ENCODE results near the gene TBCD. TPM values are rescaled to one million over a fixed set of nuclear protein-coding genes. Genes with fewer than 3 reads are reported as not detected.

Gene TBCD
- total RNA-seq, 1 donor from 2014 or later = 207 TPM

DNA sequence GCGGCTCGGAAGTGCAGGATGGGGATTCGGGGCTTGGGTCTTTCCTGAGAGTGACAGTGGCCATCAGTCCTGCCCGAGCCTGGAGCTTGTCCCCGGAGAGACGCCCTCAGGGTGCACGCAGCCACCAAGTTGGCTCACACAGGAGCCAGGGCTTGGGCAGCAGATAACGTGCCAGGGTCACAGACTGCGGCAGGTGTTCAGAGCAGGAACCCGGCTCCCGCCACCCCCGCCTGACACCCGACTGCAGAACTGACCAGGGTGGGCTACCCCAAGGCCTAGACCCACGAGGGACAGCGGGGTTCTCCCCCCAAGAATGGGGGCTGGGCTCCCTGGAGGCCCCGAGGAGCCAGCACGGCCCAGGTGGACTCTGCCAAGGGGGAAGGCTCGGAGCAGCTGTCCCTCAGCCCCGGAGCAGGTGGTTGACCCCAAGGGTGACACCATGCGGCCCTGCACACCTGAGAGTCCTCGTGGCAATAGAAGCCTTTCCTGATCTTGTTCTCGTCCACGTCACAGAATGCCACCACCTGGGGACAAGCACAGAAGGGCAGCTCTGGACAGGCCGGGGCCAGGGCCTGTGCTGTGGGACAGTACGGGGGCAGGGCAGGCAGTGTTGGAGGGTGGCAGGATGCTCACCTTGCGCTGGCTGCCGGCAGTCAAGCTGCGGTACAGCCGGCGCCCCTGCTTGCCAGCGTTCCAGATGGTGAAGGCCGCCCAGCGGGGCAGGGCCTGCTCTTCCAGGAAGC lies 205.0 kb downstream of the TBCD start:
- peaks cover 33% of the 10 kb centered on the region for H3K36me3 Mint-ChIP-seq (ENCODE audit: low read depth, unreplicated experiment)
- TF ChIP-seq, protein P1, sequence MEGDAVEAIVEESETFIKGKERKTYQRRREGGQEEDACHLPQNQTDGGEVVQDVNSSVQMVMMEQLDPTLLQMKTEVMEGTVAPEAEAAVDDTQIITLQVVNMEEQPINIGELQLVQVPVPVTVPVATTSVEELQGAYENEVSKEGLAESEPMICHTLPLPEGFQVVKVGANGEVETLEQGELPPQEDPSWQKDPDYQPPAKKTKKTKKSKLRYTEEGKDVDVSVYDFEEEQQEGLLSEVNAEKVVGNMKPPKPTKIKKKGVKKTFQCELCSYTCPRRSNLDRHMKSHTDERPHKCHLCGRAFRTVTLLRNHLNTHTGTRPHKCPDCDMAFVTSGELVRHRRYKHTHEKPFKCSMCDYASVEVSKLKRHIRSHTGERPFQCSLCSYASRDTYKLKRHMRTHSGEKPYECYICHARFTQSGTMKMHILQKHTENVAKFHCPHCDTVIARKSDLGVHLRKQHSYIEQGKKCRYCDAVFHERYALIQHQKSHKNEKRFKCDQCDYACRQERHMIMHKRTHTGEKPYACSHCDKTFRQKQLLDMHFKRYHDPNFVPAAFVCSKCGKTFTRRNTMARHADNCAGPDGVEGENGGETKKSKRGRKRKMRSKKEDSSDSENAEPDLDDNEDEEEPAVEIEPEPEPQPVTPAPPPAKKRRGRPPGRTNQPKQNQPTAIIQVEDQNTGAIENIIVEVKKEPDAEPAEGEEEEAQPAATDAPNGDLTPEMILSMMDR (IDR thresholded peaks at IDR 0.05; ENCODE audit: unreplicated experiment) = no peak
- H3K27me3 Mint-ChIP-seq (ENCODE audit: unreplicated experiment) = peaks cover 10% of the 10 kb centered on the region
- H3K4me3 Mint-ChIP-seq (ENCODE audit: unreplicated experiment) = no peak overlapping the region
- DNase-seq (ENCODE audit: low spot score) = no peak
- no peak overlapping the region for H3K27ac Mint-ChIP-seq (ENCODE audit: unreplicated experiment)
- peaks cover 25% of the 10 kb centered on the region for H3K9me3 Mint-ChIP-seq (ENCODE audit: unreplicated experiment)
- H3K4me1 Mint-ChIP-seq (ENCODE audit: unreplicated experiment) = no peaks in the 10 kb centered on the region

DNA sequence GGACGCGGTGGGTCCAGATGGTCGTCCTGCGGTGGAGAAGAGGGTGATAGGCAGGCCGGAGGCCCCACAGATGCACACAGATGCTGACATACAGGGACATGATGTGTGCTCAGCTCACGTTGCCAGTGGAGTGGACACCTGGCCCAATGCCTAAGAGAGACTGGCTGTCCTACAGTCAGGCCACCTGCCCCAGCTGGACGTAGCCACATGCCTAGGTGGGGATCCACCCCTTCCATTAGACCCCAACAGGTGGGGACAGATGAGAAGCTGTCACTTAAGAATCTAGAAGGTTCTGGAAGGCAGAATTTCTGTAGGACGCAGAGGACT lies 205.6 kb downstream of the TBCD start:
- Mint-ChIP-seq H3K27ac (ENCODE audit: unreplicated experiment) (no peak overlapping the region), H3K27me3 (ENCODE audit: unreplicated experiment) (peaks cover 13% of the 10 kb centered on the region), H3K4me1 (ENCODE audit: unreplicated experiment) (no peaks in the 10 kb centered on the region), H3K4me3 (ENCODE audit: unreplicated experiment) (no peak overlapping the region), H3K9me3 (ENCODE audit: unreplicated experiment) (peaks cover 21% of the 10 kb centered on the region), H3K36me3 (ENCODE audit: low read depth, unreplicated experiment) (peaks cover 32% of the 10 kb centered on the region)
- no peak for DNase-seq (ENCODE audit: low spot score)
- TF ChIP-seq, protein P1 (IDR thresholded peaks at IDR 0.05; ENCODE audit: unreplicated experiment) = no peak

DNA sequence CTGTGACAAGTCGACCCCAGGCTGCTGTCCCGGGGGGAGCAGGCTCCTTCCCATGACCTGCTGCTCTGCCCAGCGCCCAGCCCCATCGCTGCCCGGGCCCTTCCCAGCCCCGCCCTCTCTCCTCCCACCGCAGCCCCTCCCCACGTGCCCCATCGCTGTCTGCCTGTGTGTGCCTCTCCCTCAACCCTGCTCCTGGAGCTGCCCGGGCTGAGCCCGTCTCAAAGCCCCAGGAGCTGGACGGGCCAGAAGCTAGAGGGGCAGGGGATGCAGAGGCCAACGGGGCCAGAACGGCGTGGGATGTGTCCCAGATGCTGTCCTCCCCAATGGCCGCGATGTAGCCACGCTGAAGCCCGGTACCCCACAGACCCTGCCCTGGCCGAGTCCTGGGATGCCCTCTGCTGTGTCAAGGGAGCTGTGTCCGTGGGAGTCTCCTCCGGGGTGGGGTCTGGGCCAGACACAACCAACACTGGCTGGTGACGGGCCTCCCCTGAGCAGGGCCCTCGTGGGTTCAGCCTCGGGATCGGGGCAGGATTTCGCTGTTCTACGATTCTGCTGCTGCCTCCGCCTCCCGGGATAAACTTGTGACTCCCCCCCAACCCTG lies 206.2 kb downstream of the TBCD start:
- H3K9me3 Mint-ChIP-seq (ENCODE audit: unreplicated experiment) = peaks cover 14% of the 10 kb centered on the region
- no peak for DNase-seq (ENCODE audit: low spot score)
- TF ChIP-seq, protein P1 (IDR thresholded peaks at IDR 0.05; ENCODE audit: unreplicated experiment) = no peak
- no peaks in the 10 kb centered on the region for H3K4me1 Mint-ChIP-seq (ENCODE audit: unreplicated experiment)
- no peak overlapping the region for H3K27ac Mint-ChIP-seq (ENCODE audit: unreplicated experiment)
- H3K36me3 Mint-ChIP-seq (ENCODE audit: low read depth, unreplicated experiment) = peaks cover 26% of the 10 kb centered on the region
- H3K27me3 Mint-ChIP-seq (ENCODE audit: unreplicated experiment) = peaks cover 8% of the 10 kb centered on the region
- no peak overlapping the region for H3K4me3 Mint-ChIP-seq (ENCODE audit: unreplicated experiment)

DNA sequence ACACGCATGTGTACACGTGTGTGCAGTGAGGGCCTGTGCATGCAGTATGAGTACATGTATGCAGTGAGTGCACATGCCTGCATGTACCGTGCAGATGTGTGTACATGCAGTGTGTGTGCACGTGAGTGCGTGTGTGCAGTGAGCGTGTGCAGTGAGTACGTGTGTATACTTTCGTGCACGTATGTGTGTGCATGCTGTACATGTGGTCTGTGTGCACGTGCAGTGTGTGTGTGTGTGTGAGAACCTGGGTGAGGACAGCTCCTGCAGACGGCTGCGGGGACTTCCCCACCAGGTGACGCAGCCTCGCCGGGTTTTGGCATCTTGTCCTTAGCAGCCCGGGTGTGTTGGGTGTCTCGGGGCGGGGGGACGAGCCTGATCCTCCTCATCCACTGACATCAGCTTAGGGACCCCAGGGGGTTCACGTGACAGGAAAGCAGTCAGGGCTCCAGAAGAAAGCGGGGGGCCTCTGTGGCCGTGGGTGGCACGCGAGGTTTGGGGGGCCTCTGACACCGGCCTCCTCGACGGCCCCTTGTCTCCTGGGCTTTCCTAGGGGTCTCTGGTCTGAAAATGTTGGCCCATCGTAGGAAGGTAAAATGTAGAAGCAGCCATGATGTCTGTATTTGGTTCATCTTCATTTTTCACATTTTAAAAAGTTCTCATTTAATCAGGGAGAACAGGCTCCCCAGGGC lies 207.5 kb downstream of the TBCD start:
- no peak for DNase-seq (ENCODE audit: low spot score)
- Mint-ChIP-seq H3K4me1 (ENCODE audit: unreplicated experiment) (peaks cover 4% of the 10 kb centered on the region), H3K27me3 (ENCODE audit: unreplicated experiment) (peaks cover 7% of the 10 kb centered on the region), H3K27ac (ENCODE audit: unreplicated experiment) (no peak overlapping the region), H3K36me3 (ENCODE audit: low read depth, unreplicated experiment) (peaks cover 23% of the 10 kb centered on the region), H3K9me3 (ENCODE audit: unreplicated experiment) (peaks cover 5% of the 10 kb centered on the region), H3K4me3 (ENCODE audit: unreplicated experiment) (no peak overlapping the region)
- TF ChIP-seq, protein P1 (IDR thresholded peaks at IDR 0.05; ENCODE audit: unreplicated experiment) = no peak

DNA sequence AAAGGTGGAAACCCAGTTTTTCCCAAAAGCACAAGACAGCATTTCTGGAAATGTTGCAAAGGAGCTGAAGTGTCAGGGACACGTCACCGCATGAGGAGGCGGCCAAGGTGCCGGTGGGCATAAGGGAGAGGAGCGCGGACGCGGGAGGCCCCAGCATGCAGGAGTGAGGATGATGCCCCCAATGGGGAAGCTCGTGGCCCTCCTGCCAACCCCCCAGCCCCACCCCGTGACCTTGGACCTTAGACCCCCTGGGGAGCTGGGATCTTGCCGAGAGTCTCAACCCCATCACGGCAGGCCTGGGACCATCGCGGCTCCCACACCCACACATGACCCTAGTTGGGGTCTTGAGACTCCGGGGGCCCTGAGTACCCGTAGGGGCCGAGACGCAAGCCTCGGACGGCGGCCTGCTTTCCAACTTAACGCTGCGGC lies 208.1 kb downstream of the TBCD start:
- Mint-ChIP-seq H3K27me3 (ENCODE audit: unreplicated experiment) (peaks cover 4% of the 10 kb centered on the region), H3K4me1 (ENCODE audit: unreplicated experiment) (peaks cover 4% of the 10 kb centered on the region), H3K27ac (ENCODE audit: unreplicated experiment) (no peak overlapping the region), H3K4me3 (ENCODE audit: unreplicated experiment) (no peak overlapping the region), H3K36me3 (ENCODE audit: low read depth, unreplicated experiment) (peaks cover 17% of the 10 kb centered on the region), H3K9me3 (ENCODE audit: unreplicated experiment) (peaks cover 4% of the 10 kb centered on the region)
- TF ChIP-seq, protein P1 (IDR thresholded peaks at IDR 0.05; ENCODE audit: unreplicated experiment) = no peak
- DNase-seq (ENCODE audit: low spot score) = no peak

Measured in endothelial cell (in vitro differentiated cells).